HG02642 (cell line): Measurements from ENCODE around the gene ADGRB2.

Source experiments
- ATAC-seq: cut with Tn5 transposase; IDR thresholded peaks from one replicate; pipeline ENCODE4 v1.9.1; 2021; ENCODE audit warnings: mild to moderate bottlenecking; ENCODE audit not compliant: unreplicated experiment, poor library complexity

ADGRB2 gene

GRCh38 chr1:31764312-31765040, at the start of gene ADGRB2:
Gene ADGRB2 (minus strand): TSS chr1:31764340. CDS start chr1:31757221, 7,119 bp downstream.
- no peak for ATAC-seq

- no peak for ATAC-seq
These were observed 48.2 kb upstream of the ADGRB2 start for GRCh38 chr1:31812158-31812829.

GRCh38 chr1:31811605-31812004, 47.5 kb upstream of the ADGRB2 start:
- ATAC-seq, result no peak

GRCh38 chr1:31809698-31810097, 45.6 kb upstream of the ADGRB2 start:
- no peak for ATAC-seq

GRCh38 chr1:31807273-31808048, 43.3 kb upstream of the ADGRB2 start:
- ATAC-seq, result no peak

GRCh38 chr1:31805318-31805717, 41.2 kb upstream of the ADGRB2 start:
- no peak for ATAC-seq

GRCh38 chr1:31804098-31804497, 40.0 kb upstream of the ADGRB2 start:
- ATAC-seq, result no peak

- ATAC-seq, result no peak
These were observed 39.5 kb upstream of the ADGRB2 start for GRCh38 chr1:31803610-31804009.

- no peak for ATAC-seq
These were observed 38.3 kb upstream of the ADGRB2 start for GRCh38 chr1:31802190-31803150.

GRCh38 chr1:31801458-31801857, 37.3 kb upstream of the ADGRB2 start:
- no peak for ATAC-seq

GRCh38 chr1:31800674-31800967, 36.5 kb upstream of the ADGRB2 start:
- no peak for ATAC-seq

GRCh38 chr1:31799895-31800673, 35.9 kb upstream of the ADGRB2 start:
- no peak for ATAC-seq

- ATAC-seq, result no peak
These were observed 35.2 kb upstream of the ADGRB2 start for GRCh38 chr1:31799196-31799894.

- no peak for ATAC-seq
These were observed 34.5 kb upstream of the ADGRB2 start for GRCh38 chr1:31798433-31799195.

GRCh38 chr1:31798086-31798432, 33.9 kb upstream of the ADGRB2 start:
- no peak for ATAC-seq

GRCh38 chr1:31797216-31797615, 33.1 kb upstream of the ADGRB2 start:
- ATAC-seq, result no peak

GRCh38 chr1:31796707-31797106, 32.6 kb upstream of the ADGRB2 start:
- no peak for ATAC-seq
